ENCODE results near the gene TEX22.

Gene TEX22

GRCh38 chr14:105411985-105412770 lies 13.8 kb downstream of the TEX22 start:
- peaks cover 77% of the 10 kb centered on the region for H3K27me3 ChIP-seq
- no peak overlapping the region for H3K4me3 ChIP-seq (ENCODE audit: low read depth in 1 of 2, low read length in 1 of 2)
- H3K36me3 ChIP-seq: no peaks in the 10 kb centered on the region
- no peaks in the 10 kb centered on the region for H3K9me3 ChIP-seq
- peaks cover 11 to 17% of the 10 kb centered on the region in 2 experiments for H3K4me1 ChIP-seq (ENCODE audit: control insufficient read depth in 1 of 2, insufficient read depth in 1 of 2, low read depth in 1 of 2, low read length in 1 of 2)
- TF ChIP-seq CTCF (IDR thresholded peaks at IDR 0.05): no peak
- no peak overlapping the region for H3K27ac ChIP-seq

- Histone ChIP-seq H3K9me3 (no peaks in the 10 kb centered on the region), H3K27ac (no peak overlapping the region), H3K4me1 (ENCODE audit: control insufficient read depth in 1 of 2, insufficient read depth in 1 of 2, low read depth in 1 of 2, low read length in 1 of 2) (peaks cover 11 to 17% of the 10 kb centered on the region in 2 experiments), H3K27me3 (peaks cover 79% of the 10 kb centered on the region), H3K4me3 (ENCODE audit: low read depth in 1 of 2, low read length in 1 of 2) (no peak overlapping the region), H3K36me3 (no peaks in the 10 kb centered on the region)
- TF ChIP-seq CTCF (IDR thresholded peaks at IDR 0.05): no peak
Measured at GRCh38 chr14:105412771-105413543, 14.6 kb downstream of the TEX22 start.

- Histone ChIP-seq H3K36me3 (no peaks in the 10 kb centered on the region), H3K4me1 (ENCODE audit: control insufficient read depth in 1 of 2, insufficient read depth in 1 of 2, low read depth in 1 of 2, low read length in 1 of 2) (peaks cover 11 to 17% of the 10 kb centered on the region in 2 experiments), H3K4me3 (ENCODE audit: low read depth in 1 of 2, low read length in 1 of 2) (no peak overlapping the region), H3K9me3 (no peaks in the 10 kb centered on the region), H3K27ac (no peak overlapping the region), H3K27me3 (peaks cover 85% of the 10 kb centered on the region)
- no peak for TF ChIP-seq CTCF (IDR thresholded peaks at IDR 0.05)
Measured at GRCh38 chr14:105413544-105413886, 15.2 kb downstream of the TEX22 start.

GRCh38 chr14:105414456-105415371 lies 16.4 kb downstream of the TEX22 start:
- Histone ChIP-seq H3K27ac (no peak overlapping the region), H3K9me3 (no peaks in the 10 kb centered on the region), H3K4me3 (ENCODE audit: low read depth in 1 of 2, low read length in 1 of 2) (peak overlapping the region in 1 of 2 experiments; percentile 43), H3K4me1 (ENCODE audit: control insufficient read depth in 1 of 2, insufficient read depth in 1 of 2, low read depth in 1 of 2, low read length in 1 of 2) (peaks cover 6 to 22% of the 10 kb centered on the region in 2 experiments), H3K36me3 (no peaks in the 10 kb centered on the region), H3K27me3 (peaks cover 87% of the 10 kb centered on the region)
- TF ChIP-seq CTCF (IDR thresholded peaks at IDR 0.05): peak; percentile 36

All from neutrophil (primary cell).